ENCODE results near the gene CELF4.

The CELF4 gene

DNA sequence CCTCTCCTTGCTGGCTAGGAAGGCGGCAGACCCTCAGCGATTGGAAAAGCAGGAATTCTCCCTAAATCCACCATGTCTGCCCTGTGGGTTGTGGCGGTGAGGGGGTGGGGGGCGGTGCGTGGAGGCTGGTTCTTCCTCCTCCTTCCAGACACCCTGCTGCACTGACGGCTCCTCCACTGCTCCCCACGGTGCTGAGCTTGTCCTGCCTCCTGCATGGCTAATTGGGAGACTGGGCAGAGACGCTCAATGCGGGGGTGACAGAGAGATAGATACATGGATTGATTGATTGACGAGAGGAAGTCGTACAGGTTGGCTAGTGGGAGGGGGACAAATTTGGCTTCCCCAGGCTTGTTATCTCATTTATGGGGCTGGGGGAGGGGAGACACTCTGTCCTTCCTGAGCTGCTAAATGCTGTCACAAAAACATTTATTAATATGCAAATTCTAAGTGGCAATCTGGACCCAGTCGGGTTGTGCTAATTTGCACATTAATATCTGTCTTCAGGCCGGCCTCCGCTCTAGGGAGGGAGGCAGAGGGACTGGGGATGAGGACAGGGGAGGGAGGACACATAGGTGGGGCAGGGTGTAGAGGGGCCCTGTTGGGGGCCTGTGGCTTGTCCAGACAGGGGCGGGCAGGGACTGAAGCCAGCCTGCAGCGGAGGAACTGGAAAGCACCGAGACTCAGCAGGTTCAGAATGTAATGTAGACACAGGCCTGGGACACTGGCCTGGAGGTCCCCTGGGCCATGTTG, 181.6 kb downstream of the CELF4 start:
- CTCF ChIA-PET = interaction anchor here (1.0 to 6.0 kb wide), 6 partner anchors 9 to 155 kb away, joined by 3 to 63 read pairs (median 18); no protein-coding TSS in a partner anchor
- H3K4me3 ChIP-seq (ENCODE audit: low read depth, low read length) = no peak overlapping the region
- DNase-seq (ENCODE audit: low read depth, low spot score) = no peak
- TF ChIP-seq CTCF (IDR thresholded peaks at IDR 0.05; ENCODE audit: insufficient read depth, low read length, missing control alignments) = no peak
- POLR2A ChIA-PET = no interaction called here

DNA sequence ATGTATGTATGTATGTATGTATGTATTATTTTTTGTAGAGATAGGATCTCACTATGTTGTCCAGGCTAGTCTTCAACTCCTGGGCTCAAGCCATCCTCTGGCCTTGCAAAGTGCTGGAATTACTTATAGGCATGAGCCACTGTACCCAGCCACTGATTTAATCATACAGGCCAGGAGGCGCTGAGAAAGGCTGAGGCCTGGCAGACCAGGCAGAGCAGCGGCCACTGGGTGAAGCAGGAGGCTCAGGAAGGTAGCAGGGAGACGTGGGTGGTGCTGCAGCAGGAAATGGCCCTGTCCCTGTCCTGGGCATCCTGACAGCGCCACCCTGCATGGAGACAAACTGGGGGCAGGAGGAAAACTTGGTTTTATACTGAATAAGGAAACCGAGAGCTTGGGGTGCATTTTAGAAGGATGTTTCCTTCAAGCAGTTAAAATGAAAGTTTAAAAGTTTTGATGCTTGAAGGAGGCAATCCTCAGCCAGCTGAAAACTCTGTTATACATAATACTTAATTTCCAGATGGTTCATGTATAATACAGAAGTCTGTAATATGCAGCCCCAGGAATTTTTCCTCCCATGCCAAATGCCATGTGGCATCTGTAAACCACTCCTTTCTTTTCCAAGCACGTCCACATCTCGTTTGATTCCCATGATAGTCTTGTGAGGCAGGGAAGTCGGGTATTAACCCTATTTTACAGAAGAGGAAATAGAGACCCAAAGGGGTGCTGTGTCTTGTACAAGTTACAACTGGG, 182.4 kb downstream of the CELF4 start:
- CTCF ChIA-PET = interaction anchor here (0.8 to 6.0 kb wide), 6 partner anchors 10 to 156 kb away, joined by 3 to 63 read pairs (median 18); no protein-coding TSS in a partner anchor
- H3K4me3 ChIP-seq (ENCODE audit: low read depth, low read length) = no peak overlapping the region
- POLR2A ChIA-PET = no interaction called here
- no peak for DNase-seq (ENCODE audit: low read depth, low spot score)
- TF ChIP-seq CTCF (IDR thresholded peaks at IDR 0.05; ENCODE audit: insufficient read depth, low read length, missing control alignments) = peak; percentile 27

DNA sequence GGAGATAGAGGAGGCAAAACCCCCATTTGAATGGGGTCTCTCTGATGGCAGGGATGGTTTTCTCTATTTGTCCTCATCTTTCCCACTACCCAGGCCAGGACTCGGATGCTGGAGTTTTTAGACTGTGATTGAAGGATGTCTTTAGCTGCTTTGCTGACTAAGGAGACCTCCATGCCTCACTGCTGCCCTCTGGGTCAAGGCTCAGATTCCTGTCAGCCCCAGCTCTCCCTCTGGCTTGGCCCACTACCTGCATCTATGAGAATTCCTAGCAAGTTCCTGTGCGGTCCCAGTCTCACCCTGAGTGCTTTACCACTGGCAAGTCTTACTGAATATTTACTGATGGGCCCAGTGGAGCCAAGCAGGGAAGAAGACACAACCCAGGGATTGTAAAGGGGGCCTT, 184.0 kb downstream of the CELF4 start:
- no peak for TF ChIP-seq CTCF (IDR thresholded peaks at IDR 0.05; ENCODE audit: insufficient read depth, low read length, missing control alignments)
- no peak overlapping the region for H3K4me3 ChIP-seq (ENCODE audit: low read depth, low read length)
- CTCF ChIA-PET = interaction anchor here (4.0 to 6.0 kb wide), 2 partner anchors 11 to 158 kb away, joined by 20 to 63 read pairs; no protein-coding TSS in a partner anchor
- POLR2A ChIA-PET = no interaction called here
- DNase-seq (ENCODE audit: low read depth, low spot score) = no peak

- DNase-seq (ENCODE audit: low read depth, low spot score) = no peak
- no peak for TF ChIP-seq CTCF (IDR thresholded peaks at IDR 0.05; ENCODE audit: insufficient read depth, low read length, missing control alignments)
- CTCF ChIA-PET = interaction anchor here (1.0 to 6.0 kb wide), 2 partner anchors 157 to 159 kb away, joined by 3 to 63 read pairs; no protein-coding TSS in a partner anchor
- no peak overlapping the region for H3K4me3 ChIP-seq (ENCODE audit: low read depth, low read length)
- POLR2A ChIA-PET = no interaction called here
Measured at GRCh38 chr18:37380546-37381110, 185.0 kb downstream of the CELF4 start.

- DNase-seq (ENCODE audit: low read depth, low spot score) = no peak
- ChIA-PET CTCF (interaction anchor here (0.7 to 1.4 kb wide), 2 partner anchors 55 to 97 kb away, joined by 3 read pairs; no protein-coding TSS in a partner anchor), POLR2A (no interaction called here)
- H3K4me3 ChIP-seq (ENCODE audit: low read depth, low read length) = no peak overlapping the region
- no peak for TF ChIP-seq CTCF (IDR thresholded peaks at IDR 0.05; ENCODE audit: insufficient read depth, low read length, missing control alignments)
Measured at GRCh38 chr18:37378336-37379010, 187.1 kb downstream of the CELF4 start.

Measured in AG04449 (cell line).